Hematopoietic multipotent progenitor cell treated with erythropoietin and hydrocortisone succinate and interleukin-3 and kit ligand, for 6 days (in vitro differentiated cells): ENCODE measurements around the gene PLPPR1.
"Not testable (repeated sequence)": the region's sequence is repeated elsewhere in the genome, so short reads cannot be mapped to it uniquely, and the experiment has no call there.

ENCODE experiments used
- DNase-seq: peaks from one replicate; pipeline ENCODE4 v3.0.0-alpha.2; 2015

The PLPPR1 gene

DNA sequence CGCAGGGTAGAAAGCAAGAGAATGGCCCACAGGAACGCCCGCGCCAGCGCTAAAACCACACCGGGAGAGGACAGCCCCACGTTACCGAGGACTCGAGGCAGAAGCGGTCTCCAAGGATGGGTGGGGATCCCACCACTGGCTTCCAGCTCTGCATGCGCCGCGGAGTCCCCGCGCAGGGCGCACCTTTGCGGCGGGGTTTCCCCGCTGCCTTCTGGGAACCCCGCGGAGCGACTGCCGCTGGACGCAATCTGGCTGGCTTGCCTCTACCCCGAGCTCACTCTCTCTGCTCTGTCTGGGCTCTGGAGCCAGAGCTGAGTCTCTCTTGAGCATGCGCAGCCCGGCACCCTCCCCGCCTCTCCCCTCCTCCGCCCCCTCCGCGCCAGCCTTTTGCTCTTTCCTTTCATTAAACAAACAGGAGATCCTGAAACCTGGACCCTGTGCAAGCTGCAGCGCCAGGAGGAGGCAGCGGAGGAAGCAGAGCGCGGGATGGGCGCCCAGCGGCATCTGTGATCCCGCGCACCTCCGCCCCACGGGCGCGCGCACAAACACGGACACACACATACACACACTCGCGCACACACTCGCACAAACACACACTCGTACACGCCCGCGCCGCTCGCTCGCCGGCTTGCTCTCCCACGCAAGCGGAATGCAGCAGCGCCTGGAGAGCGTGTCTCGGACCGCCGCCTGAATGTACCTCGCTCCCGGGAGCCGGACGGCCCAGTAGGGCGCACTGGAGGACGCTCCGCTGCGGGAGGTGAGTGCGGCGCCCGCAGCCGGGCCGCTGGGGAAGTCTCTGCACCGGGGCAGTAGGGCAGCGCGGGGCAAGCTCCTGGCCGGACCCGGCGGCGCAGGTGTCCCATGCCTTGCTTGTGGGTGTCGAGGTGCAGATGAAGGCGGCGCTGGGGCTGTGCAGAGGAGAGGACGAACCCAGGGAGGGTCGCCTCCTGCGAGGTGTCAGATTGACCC lies at the start of gene PLPPR1:
TSS of gene PLPPR1 (plus strand) at position 382 of the 969 bp plus-strand sequence.
- no peak for DNase-seq

GRCh38 chr9:100989731-100990130 lies 38.8 kb upstream of the PLPPR1 start:
- DNase-seq = no peak

GRCh38 chr9:100990605-100991381 lies 37.7 kb upstream of the PLPPR1 start:
- no peak for DNase-seq

DNA sequence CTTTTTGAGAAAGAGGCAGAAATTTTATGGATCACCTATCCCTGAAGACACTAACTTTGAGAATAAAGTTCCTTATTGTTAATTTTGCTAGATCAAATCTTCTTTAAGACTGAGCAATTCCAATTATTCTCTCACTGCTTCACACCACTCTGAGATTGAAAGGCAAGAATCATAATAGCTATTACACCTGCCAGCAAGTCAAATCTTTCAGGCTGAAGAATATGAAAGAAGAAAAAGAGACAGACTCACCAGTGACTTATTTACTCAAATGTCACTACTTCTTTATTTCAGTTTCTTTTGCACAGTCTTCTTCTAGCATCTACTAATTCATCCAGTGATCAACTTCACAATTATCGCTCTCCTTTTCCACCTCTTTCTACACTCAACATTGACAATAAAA lies 35.9 kb upstream of the PLPPR1 start:
- DNase-seq = no peak

GRCh38 chr9:100999906-101000544 lies 28.5 kb upstream of the PLPPR1 start:
- no peak for DNase-seq

DNA sequence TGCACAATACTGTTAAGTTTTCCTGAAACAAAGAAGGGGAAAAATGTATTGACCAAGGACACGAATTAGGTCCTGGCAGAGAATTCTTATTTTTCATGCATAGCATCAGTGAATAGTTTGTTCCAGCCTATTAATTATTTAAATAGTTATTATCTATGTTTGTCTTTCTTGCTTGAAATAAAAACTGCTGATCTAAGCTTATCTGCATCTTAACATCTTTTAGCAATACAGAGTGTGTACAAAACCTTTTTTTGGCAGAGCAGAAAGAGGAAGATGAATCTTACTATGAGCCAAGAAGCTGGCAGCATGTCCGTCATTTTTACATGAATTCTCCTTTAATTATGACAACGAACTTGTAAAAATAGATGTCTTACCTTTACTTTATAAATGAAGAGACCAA lies 23.3 kb upstream of the PLPPR1 start:
- DNase-seq = no peak

- DNase-seq = no peak
These were observed 14.0 kb upstream of the PLPPR1 start for GRCh38 chr9:101014566-101014965.

GRCh38 chr9:101018467-101018866 lies 10.1 kb upstream of the PLPPR1 start:
- no peak for DNase-seq

- no peak for DNase-seq
These were observed 5.8 kb upstream of the PLPPR1 start for GRCh38 chr9:101022704-101023103.

- no peak for DNase-seq
These were observed 2.6 kb upstream of the PLPPR1 start for GRCh38 chr9:101025940-101026339.

GRCh38 chr9:101026824-101027223 lies 1.7 kb upstream of the PLPPR1 start:
- DNase-seq = no peak

- DNase-seq = no peak
These were observed 1.3 kb upstream of the PLPPR1 start for GRCh38 chr9:101027236-101027635.

- DNase-seq = no peak
These were observed 688 bp upstream of the PLPPR1 start for GRCh38 chr9:101027733-101028345.

GRCh38 chr9:101029315-101030085 lies 973 bp downstream of the PLPPR1 start:
- DNase-seq = no peak

DNA sequence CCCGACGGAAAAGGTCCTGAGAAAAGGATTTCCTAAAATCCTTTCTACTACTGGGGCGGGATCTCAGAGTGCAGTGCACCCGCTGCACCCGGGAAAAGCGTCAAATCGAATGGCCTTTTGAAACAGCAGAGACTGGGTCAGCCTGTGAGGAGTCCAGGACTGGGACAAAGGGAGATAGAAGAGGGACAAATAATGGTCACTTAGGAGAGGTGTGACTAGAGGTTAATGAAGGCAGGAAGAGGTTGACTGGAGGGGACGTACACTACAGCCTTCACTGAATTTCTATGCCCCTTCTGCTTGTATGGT lies 1.5 kb downstream of the PLPPR1 start:
- DNase-seq = no peak

DNA sequence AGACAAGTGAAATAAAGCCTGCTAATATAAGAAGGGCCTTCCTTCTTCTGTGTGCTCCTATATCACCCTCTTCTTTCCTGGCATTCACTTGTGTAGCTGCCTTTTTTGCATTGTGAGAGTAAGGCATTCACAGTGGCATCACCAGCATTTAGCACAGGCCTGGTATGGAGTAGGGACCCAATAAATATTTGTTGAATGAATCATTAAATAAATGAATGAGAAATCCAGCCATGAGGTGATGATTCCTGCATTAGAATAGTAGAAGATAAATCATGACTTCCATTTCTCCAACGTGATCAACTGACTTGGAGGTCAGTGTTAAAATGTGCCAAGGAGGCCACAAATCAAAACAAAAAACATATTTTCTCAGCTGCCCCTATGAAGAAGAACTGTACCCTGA lies 3.9 kb downstream of the PLPPR1 start:
- no peak for DNase-seq

DNA sequence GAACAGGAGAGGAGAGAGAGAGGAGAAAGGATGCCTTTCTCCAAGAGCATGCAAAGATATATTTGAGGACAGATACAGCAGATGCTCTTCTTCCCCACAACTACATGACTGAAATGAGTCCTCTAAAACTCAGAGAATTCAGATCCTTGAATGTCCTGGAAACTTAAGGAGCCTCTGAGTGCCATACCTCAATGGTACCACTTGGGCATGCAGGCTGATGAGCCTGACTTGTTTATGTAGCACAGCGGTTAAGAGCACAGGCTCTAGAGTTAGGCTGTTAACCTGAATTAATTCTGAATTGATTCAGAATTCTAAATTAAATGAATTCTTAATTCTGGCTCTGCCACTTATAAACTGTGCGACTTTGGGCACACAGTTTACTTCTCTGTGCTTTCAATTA lies 5.7 kb downstream of the PLPPR1 start:
- no peak for DNase-seq

- DNase-seq = no peak
These were observed 6.6 kb downstream of the PLPPR1 start for GRCh38 chr9:101035098-101035497.

DNA sequence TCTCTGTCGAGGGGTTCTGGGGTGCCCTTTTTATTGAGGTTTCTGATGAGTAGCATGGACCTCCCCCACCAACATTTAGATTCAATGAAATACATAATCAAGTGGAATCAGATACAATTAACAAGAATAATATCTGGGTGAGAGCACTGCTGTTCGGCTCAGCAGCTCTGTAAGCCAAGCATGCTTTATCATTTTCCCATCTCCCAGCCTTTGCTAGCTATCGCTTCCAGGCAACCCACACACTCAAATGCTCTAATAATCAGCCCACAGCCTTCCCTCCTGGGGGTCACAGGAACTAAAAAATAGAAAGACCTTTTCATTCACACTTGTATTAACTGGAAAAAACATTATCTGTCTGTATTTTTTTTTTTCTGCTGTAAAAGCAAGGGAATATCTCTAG lies 8.9 kb downstream of the PLPPR1 start:
- DNase-seq = no peak

- no peak for DNase-seq
These were observed 10.0 kb downstream of the PLPPR1 start for GRCh38 chr9:101038488-101038887.

- DNase-seq = not testable (repeated sequence)
These were observed 11.1 kb downstream of the PLPPR1 start for GRCh38 chr9:101039581-101039980.

GRCh38 chr9:101047848-101048397 lies 19.4 kb downstream of the PLPPR1 start:
- no peak for DNase-seq
